Peyer's patch (tissue), 4 donors: ENCODE data around the gene HYAL1. TPM values are rescaled to one million over a fixed set of nuclear protein-coding genes. Genes with fewer than 3 reads are reported as not detected.

Experiments
- DNase-seq, 3 donors: peaks; one replicate each; pipeline ENCODE4 v3.0.0-alpha.2; 2017 to 2019
- H3K27ac ChIP-seq, 4 donors: fragments of 200-600 bp; sonication (generic); one replicate each; pipeline ENCODE4 v1.5.1; 2016 to 2019
- H3K27me3 ChIP-seq, 2 donors: fragments of 200-600 bp; sonication (generic); one replicate each; pipeline ENCODE4 v1.5.1; 2019
- H3K36me3 ChIP-seq, 3 donors: fragments of 200-600 bp; sonication (generic); one replicate each; pipeline ENCODE4 v1.5.1; 2016 to 2019
- H3K4me1 ChIP-seq, 4 donors: fragments of 200-600 bp; sonication (generic); one replicate each; pipeline ENCODE4 v1.5.1; 2016 to 2019
- H3K4me3 ChIP-seq, 4 donors: fragments of 200-600 bp; sonication (generic); 1 replicate in 3 of 4; 2 replicates in 1 of 4; pipeline ENCODE4 v1.5.1; 2016 to 2019; ENCODE audit warnings: mild to moderate bottlenecking in 1 of 4
- H3K9me3 ChIP-seq, 4 donors: fragments of 200-600 bp; sonication (generic); one replicate each; pipeline ENCODE4 v1.5.1; 2016 to 2019; ENCODE audit warnings: mild to moderate bottlenecking in 1 of 4
- CTCF ChIP-seq, 6 experiments: fragments of 450-650 bp in 4 of 6; fragments of 200-600 bp in 2 of 6; sonication (generic) in 1 of 6; IDR thresholded peaks; one replicate each; pipeline ENCODE4 v1.5.1; 2017 to 2019; ENCODE audit warnings: antibody characterized with exemption in 6 of 6, mild to moderate bottlenecking in 3 of 6, moderate library complexity in 1 of 6
- POLR2A ChIP-seq, 2 donors: fragments of 450-650 bp; IDR thresholded peaks; one replicate each; pipeline ENCODE4 v1.5.1; 2017; ENCODE audit warnings: antibody characterized with exemption in 2 of 2, mild to moderate bottlenecking in 2 of 2, moderate library complexity in 2 of 2
- total RNA-seq, 4 donors: library from RNA; depleted of rRNA; stranded (reverse); fragments of >200 nt; gene quantifications; one replicate each; pipeline ENCODE4 v1.1.0, GENCODE V29; 2016

HYAL1 gene
- total RNA-seq, 4 donors from 2014 or later = 1.2 to 5.1 (median 4.6) TPM

GRCh38 chr3:50322386-50323091 is 19.2 kb upstream of the HYAL1 start, which contains the start of gene HYAL2:
Gene HYAL2, minus strand, starts transcription at chr3:50322745. Its CDS starts 2,256 bp downstream, at chr3:50320489.
- Histone ChIP-seq H3K36me3 (peaks cover 0 to 22% (median 0%) of the 10 kb centered on the region in 3 donors), H3K4me3 (peak within 1 kb of the TSS; percentile 77 to 98 (median 93)), H3K4me1 (peaks cover 4 to 57% (median 17%) of the 10 kb centered on the region in 4 donors), H3K9me3 (no peaks in the 10 kb centered on the region), H3K27me3 (no peaks in the 10 kb centered on the region), H3K27ac (peak within 1 kb of the TSS; percentile 88 to 95 (median 90))
- TF ChIP-seq POLR2A (IDR thresholded peaks at IDR 0.05) (no peak), CTCF (IDR thresholded peaks at IDR 0.05) (no peak)
- peak in 1 of 3 donors; percentile 60 for DNase-seq

GRCh38 chr3:50322115-50322385 is 18.7 kb upstream of the HYAL1 start:
- no peak for DNase-seq
- H3K4me1 ChIP-seq = peaks cover 6 to 57% (median 16%) of the 10 kb centered on the region in 4 donors
- H3K9me3 ChIP-seq = no peaks in the 10 kb centered on the region
- H3K27ac ChIP-seq = peak overlapping the region; percentile 88 to 95 (median 90)
- H3K27me3 ChIP-seq = no peaks in the 10 kb centered on the region
- H3K4me3 ChIP-seq = peak overlapping the region; percentile 77 to 98 (median 93)
- TF ChIP-seq CTCF (IDR thresholded peaks at IDR 0.05) = no peak
- TF ChIP-seq POLR2A (IDR thresholded peaks at IDR 0.05) = peak in 1 of 2 donors; percentile 34
- peaks cover 0 to 22% (median 0%) of the 10 kb centered on the region in 3 donors for H3K36me3 ChIP-seq

GRCh38 chr3:50321336-50322114 is 18.2 kb upstream of the HYAL1 start:
- Histone ChIP-seq H3K4me3 (peak overlapping the region; percentile 77 to 98 (median 93)), H3K9me3 (no peaks in the 10 kb centered on the region), H3K27me3 (no peaks in the 10 kb centered on the region), H3K27ac (peak overlapping the region; percentile 88 to 95 (median 90)), H3K36me3 (peaks cover 0 to 22% (median 0%) of the 10 kb centered on the region in 3 donors), H3K4me1 (peaks cover 7 to 58% (median 19%) of the 10 kb centered on the region in 4 donors)
- TF ChIP-seq CTCF (IDR thresholded peaks at IDR 0.05) (peak; percentile 3 to 62 (median 40)), POLR2A (IDR thresholded peaks at IDR 0.05) (peak in 1 of 2 donors; percentile 27)
- peak; percentile 88 to 94 (median 94) for DNase-seq

GRCh38 chr3:50320853-50321335 is 17.5 kb upstream of the HYAL1 start:
- DNase-seq = peak; percentile 78 to 90 (median 90)
- no peaks in the 10 kb centered on the region for H3K9me3 ChIP-seq
- TF ChIP-seq CTCF (IDR thresholded peaks at IDR 0.05) = no peak
- peak; percentile 39 to 61 for TF ChIP-seq POLR2A (IDR thresholded peaks at IDR 0.05)
- H3K4me3 ChIP-seq = peak overlapping the region; percentile 77 to 98 (median 93)
- H3K27ac ChIP-seq = peak overlapping the region; percentile 88 to 95 (median 90)
- peaks cover 7 to 64% (median 22%) of the 10 kb centered on the region in 4 donors for H3K4me1 ChIP-seq
- no peaks in the 10 kb centered on the region for H3K27me3 ChIP-seq
- H3K36me3 ChIP-seq = peaks cover 0 to 20% (median 0%) of the 10 kb centered on the region in 3 donors

GRCh38 chr3:50319894-50320625 is 16.7 kb upstream of the HYAL1 start:
- peak in 1 of 3 donors; percentile 54 for DNase-seq
- TF ChIP-seq CTCF (IDR thresholded peaks at IDR 0.05) (no peak), POLR2A (IDR thresholded peaks at IDR 0.05) (no peak)
- H3K27ac ChIP-seq = peak overlapping the region; percentile 88 to 95 (median 90)
- peaks cover 0 to 12% (median 0%) of the 10 kb centered on the region in 3 donors for H3K36me3 ChIP-seq
- H3K9me3 ChIP-seq = no peaks in the 10 kb centered on the region
- H3K4me1 ChIP-seq = peaks cover 7 to 67% (median 22%) of the 10 kb centered on the region in 4 donors
- H3K27me3 ChIP-seq = no peaks in the 10 kb centered on the region
- peak overlapping the region; percentile 77 to 98 (median 93) for H3K4me3 ChIP-seq
